SIG-M5 treated with dmso at 0.1 percent for 504 hours (cell line): ENCODE measurements around the gene MAPK13.
"Not testable (repeated sequence)": the region's sequence is repeated elsewhere in the genome, so short reads cannot be mapped to it uniquely, and the experiment has no call there.

Source experiments
- DNase-seq: peaks from one replicate; lab custom pipeline; 2025; ENCODE audit not compliant: unreplicated experiment; lab: John Stamatoyannopoulos, UW

The MAPK13 gene

DNA sequence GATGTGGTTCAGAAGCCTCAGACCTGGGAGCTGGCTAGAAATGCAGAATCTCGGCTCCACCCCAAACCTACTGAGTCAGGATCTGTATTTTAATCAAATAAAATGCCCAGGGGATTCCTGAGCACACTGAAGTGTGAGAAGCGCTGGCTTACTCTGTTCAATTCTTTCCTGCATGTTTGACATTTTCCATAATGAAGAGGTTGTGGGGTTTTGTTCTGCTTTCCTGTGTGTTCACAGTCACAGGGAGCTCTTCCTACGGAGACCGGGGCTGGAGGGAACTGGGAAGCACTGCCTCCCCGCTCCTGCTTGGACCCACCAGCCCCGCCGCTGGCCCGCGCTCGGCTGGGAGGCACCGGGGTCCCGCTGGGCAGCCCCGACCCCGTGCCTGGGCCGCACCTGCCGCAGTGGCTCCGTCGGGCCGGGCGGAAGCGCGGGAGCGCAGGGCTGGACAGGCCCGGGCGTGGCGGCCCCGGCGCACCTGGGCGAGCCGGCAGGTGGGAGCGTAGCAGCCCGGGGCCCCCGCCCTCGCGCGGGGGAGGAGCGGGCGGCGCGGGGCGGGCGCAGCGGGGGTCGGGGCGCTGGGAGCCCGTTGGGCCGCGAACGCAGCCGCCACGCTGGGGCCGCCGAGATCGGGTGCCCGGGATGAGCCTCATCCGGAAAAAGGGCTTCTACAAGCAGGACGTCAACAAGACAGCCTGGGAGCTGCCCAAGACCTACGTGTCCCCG lies at the start of gene MAPK13:
Gene MAPK13 (plus strand): TSS at position 573 of the 726 bp plus-strand sequence. CDS start 70 bp downstream, at position 643.
- DNase-seq = no peak

DNA sequence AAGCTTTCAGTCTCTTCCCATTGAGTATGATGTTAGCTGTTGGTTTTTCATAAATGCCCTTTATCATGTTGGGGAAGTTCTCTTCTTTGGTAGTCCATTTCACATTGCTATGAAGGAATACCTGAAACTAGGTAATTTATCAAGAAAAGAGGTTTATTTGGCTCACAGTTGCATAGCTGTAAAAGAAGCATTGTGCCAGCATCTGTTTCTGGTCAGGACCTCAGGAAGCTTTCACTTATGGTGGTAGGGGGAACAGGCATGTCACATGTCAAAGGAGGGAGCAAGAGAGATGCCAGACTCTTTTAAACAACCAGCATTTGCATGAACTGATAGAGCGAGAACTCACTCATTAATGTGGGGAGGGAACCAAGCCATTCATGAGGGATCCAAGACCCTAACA lies 48.0 kb upstream of the MAPK13 start:
- DNase-seq = no peak

DNA sequence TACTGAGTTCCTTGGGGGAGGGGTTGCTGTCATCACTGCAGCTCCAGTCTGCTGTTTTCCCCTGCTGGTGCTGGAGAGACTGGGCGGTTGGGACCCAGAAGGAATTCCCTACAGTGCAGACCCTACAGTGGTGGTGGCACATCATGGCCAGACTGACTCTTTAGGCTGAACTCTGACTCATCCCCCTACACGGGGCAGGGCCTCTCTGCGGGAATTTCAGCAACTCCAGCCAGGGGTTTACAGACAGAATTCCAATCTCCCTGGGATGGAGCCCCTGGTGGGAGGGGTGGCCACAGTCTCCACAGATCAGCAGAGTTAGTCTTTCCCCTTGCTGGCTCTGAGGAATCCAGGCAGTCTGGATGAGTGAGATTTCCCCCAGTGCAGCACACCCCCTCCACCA lies 46.9 kb upstream of the MAPK13 start:
- DNase-seq = no peak

DNA sequence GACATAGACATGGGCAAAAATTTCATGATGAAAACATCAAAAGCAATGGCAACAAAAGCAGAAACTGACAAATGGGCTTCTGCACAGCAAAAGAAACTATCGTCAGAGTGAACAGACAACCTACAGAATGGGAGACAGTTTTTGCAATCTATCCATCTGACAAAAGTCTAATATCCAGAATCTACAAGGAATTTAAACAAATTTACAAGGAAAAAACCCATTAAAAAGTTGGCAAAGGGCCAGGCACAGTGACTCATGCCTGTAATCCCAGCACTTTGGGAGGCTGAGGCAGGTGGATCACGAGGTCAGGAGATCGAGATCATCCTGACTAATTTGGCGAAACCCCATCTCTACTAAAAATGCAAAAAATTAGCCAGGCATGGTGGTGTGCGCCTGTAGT lies 42.1 kb upstream of the MAPK13 start:
- DNase-seq = not testable (repeated sequence)

DNA sequence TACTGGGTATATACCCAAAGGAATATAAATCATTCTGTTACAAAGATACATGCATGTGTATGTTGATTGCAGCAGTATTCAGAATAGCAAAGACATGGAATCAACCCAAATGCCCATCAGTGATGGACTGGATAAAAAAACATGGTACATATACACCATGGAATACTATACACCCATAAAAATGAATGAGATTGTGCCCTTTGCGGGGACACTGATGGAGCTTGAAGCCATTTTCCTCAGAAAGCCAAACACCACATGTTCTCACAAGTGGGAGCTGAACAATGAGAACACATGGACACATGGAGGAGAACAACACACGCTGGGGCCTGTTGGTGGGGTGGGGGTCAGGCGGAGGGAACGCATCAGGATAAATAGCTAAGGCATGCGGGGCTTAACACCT lies 41.3 kb upstream of the MAPK13 start:
- no peak for DNase-seq

DNA sequence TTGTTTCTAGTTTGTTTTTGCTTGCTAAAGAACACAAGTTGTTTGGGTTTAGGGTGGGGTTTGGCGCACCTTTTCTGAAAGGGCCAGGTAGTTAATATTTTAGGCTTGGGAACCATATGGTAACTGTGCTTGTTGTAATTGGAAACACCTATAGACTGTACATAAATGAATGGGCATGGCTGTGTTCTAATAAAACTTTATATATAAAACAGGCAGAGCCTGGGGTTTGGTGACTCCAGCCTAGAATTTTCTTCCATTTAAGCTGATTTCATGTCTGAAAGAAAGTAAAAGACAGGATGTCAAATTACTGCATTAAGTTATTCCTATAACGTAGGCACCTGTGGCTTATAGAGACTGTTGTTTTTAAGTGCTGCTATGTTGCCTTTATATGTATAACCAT lies 36.1 kb upstream of the MAPK13 start:
- no peak for DNase-seq

DNA sequence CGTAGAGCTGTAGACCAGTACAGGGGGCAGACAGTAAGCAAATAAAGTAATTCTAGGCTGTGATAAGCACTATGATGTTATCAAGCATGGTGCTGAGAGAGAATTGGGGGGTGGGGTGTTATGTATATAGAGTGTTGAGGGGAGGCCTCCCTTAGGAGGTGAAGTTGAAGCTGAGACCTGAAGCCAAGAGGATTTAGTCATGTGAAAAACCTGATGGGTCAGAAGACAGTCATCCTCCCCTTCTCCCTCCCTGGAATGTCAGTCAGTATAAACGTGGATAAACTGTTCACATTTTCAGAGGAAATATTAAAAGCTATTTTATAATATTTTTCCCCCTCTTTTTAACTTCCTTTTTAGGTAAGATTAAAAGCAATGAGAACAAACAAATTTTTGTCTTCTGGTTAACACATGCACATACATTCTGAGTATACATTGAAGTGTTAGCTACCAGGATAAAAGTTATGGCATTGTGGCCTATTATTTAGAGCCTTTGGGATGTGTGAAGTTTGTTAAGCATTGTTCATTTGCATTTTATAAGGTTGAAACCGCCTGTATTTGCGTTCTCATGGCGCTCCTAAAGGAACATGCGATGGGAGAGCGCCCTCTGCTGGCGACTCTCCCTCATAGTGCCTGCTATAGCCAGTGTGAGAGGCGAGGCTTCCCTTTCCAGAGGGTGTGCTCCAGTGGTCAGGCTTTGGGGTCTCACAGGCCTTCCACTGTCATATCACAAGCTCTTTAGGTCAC lies 35.4 kb upstream of the MAPK13 start:
- DNase-seq = peak; percentile 18

DNA sequence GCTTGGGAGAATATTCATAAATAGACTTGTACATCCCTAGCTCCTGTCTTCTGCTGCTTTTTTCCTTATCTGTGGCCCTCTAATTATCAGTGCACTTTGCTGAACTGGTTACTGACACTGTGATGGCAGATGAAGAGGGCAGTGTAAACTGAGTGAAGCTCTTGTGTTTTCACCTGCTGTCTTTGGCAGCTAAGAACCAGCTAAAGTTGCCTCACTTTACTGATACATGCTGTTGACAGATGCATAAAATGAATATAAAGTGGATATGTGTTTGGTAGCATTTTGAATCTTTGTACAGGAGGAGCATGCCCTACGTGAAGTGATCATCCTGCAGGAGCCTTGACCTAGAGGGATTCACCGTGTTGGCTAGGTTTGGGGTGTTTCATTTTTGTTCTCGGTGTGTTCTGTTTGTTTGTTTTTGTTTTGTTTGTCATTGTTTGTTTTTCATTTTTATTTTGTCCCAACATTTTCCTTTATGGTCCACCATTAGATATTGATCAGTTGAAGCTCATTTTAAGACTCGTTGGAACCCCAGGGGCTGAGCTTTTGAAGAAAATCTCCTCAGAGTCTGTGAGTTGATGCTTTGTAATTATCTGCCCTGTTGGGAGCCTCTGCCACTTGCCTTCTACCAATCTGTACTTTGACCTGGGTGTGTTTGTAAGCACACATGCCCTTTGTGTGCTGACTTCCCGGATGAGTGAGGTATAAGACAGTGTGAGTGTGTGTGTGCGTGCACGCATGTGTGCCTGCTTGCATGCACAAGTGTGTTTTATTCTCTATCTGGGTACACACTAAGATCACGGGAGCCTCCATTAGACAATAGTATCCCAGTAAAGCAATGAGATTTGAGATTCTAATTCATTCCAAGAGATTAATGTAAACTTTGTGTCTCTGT lies 34.6 kb upstream of the MAPK13 start:
- no peak for DNase-seq

DNA sequence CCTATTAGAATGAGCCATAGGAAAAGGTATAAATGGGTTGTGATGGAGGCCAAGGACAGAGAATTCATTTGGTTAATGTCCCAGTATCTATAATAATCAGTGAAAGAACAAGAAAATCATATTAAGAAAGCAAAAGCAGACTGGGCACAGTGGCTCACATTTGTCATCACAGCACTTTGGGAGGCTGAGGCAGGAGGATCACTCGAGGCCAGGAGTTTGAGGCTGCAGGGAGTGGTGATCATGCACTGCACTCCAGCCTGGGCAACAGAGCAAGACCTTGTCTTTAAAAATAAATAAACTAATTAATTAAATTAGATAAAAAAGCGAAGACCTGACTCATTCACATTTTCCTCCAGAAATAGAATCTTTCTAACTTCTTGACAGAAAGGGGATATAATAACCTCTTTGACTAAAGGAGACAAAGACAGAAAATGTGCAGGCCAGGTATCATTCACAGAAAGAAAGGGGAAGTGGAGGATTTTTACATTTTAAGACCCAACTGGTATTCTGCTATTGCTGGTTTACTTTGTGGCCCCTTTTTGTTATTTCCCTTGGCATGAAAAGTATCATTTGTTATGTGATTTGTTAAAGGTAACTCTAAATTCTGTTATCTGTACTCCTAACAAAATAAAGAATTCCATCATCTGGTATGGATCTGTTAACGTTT lies 31.9 kb upstream of the MAPK13 start:
- no peak for DNase-seq

DNA sequence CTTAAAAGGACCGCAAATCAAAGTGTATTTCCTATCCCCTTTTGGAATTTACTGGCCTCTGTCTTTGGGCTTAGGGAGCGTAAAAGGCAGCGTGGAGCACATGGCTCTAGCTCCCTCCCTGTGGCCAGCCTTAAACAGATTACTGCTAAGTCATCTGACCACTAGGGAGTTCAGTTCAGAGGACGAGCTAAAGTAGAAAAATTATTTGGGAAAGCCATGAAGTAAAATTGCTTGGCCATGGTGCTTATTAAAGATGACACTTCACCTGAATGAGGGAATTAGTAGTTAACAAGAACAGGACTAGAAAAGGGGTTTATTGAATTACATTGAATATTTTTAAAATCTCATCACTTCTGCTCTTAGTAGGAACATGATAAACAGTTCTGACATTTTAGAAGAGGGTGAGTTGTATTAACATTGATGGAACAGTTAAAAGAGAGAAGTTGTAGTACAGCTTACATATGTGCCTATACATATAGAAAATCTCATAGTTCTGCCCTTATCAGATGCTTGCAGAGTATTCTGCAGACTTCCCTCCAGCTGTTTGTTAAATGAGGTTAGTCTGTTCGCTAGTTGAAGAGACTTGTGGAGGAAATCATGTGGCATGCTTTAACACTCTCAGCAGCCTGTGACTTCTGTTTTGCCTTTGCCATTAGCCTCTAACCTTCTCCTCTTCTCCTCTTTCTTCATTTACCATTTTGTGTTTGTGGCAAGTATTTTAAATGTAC lies 31.2 kb upstream of the MAPK13 start:
- DNase-seq = no peak

DNA sequence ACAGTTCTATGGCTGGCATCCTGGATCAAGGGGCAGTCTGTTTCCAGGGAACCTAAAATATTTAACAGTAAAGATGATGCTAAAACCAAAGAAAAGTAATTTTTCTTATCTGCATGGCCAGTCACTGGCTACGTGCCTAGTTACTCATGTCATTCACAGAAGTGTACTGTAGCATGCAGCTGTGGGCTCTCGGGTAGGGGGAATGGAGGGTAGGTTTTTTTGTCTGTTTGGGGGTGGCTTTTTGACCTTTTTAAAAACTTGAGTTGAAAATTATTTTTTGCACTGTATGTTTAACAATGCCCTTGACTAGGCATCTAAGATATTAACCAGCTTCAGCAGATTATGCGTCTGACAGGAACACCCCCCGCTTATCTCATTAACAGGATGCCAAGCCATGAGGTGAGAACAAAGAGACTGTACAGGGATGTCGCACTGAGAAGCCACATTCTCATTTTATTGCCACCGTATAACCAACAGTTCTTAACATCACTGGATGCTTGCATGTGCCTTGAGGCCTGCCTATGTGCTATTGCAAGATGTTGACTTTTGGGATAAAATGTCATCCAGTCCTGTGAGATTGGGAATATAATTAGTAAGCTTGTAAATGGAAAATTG lies 30.3 kb upstream of the MAPK13 start:
- DNase-seq = no peak

DNA sequence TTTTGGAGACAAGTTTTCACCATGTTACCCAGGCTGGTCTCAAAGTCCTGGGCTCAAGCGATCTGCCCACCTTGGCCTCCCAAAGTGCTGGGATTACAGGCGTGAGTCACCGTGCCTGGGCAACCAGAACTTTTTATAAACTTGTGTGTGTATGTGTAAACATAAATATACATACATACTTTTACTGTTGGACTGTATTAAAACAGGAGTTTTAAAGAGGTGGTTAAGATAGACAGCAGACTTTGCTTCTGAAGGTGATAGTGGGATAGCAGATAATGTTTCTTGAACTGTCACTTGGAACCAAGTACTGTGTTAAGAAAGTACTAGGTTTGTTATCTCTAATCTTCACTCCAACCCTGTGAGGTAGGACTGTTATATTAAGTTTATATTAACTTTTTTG lies 28.6 kb upstream of the MAPK13 start:
- DNase-seq = no peak

DNA sequence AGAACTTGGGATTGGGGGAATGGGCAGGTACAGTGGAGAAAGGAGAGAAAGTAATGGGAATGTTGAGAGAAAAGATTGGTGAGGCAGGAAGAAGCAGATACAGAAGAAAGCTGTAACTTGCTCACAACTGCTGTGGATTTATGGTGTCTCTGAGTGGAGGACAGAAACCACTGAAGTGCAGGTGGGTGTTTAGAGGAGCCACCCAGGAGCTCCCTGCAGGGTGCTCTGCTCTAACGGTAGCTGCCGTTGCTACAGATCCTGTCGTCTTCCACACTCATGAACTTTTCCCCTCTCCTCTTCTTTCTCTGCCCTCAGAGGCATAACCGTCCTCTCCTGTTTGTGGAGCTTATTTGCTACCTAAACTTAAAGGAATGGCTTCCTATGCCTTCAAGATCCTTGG lies 27.5 kb upstream of the MAPK13 start:
- DNase-seq = no peak

DNA sequence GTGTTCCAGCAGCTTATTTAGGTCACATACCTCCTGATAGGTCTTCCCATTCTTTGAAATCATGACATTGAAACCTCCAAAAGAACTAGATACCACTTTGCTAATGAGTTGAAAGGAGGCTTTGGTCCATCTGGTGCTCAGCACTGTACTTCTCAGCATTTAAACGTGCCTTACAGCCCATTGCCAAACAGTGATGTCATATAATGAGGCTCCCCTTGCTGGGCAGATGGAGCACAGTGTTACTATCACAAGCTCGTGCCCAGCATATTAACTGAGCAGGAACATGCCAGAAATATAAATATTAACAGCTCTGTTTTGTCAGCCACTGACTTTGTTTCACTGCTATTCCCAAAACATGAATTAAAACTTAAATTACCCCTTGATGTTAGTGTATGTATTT lies 25.5 kb upstream of the MAPK13 start:
- DNase-seq = no peak

DNA sequence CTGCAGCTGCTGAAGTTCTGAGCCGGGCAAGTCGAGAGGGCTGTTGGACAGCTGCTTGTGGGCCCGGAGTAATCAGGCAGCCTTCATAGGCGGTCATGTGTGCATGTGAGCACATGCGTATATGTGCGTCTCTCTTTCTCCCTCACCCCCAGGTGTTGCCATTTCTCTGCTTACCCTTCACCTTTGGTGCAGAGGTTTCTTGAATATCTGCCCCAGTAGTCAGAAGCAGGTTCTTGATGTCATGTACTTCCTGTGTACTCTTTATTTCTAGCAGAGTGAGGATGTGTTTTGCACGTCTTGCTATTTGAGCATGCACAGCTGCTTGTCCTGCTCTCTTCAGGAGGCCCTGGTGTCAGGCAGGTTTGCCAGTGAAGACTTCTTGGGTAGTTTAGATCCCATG lies 21.2 kb upstream of the MAPK13 start:
- DNase-seq = no peak

DNA sequence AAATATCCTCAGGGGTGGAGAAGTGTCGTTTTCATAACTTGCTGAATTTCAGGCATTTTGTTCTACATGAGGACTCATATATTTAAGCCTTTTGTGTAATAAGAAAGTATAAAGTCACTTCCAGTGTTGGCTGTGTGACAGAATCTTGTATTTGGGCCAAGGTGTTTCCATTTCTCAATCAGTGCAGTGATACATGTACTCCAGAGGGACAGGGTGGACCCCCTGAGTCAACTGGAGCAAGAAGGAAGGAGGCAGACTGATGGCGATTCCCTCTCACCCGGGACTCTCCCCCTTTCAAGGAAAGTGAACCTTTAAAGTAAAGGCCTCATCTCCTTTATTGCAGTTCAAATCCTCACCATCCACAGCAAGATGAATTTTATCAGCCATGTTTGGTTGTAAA lies 20.3 kb upstream of the MAPK13 start:
- DNase-seq = no peak

DNA sequence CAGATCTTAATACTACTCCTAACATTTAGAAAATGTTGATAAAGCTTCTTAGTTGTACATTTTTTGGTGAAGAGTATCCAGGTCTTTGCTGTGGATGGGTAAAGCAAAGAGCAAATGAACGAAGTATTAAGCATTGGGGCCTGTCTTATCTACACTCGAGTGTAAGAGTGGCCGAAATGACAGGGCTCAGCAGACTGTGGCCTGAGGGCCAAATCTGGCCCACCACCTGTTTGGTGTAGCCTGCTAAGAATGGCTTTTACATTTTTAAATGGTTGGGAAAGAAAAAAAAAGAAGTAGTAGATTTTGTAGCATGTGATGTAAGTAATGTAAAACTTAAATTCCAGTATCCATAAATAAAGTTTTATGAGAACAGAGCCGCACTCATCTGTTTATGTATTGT lies 19.4 kb upstream of the MAPK13 start:
- DNase-seq = no peak

DNA sequence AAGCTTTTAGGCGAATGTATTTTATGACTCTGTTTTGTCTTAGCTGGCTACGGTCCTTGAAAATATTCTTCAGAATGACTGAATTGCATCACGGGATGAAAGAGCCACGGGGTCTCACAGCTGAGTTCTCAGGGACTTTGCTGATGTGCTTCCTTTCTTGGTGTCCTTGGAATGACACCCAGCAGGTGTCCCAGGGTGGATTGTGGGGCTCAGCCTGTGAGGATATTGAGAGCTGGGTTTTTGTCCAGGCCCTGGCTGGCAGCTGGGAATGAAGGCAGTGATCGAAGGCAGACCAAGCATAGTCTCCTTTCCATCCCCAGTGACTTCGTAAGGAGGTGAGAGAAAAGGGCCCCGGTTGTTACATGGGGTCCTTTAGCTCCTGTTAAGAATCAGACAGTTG lies 18.8 kb upstream of the MAPK13 start:
- no peak for DNase-seq

DNA sequence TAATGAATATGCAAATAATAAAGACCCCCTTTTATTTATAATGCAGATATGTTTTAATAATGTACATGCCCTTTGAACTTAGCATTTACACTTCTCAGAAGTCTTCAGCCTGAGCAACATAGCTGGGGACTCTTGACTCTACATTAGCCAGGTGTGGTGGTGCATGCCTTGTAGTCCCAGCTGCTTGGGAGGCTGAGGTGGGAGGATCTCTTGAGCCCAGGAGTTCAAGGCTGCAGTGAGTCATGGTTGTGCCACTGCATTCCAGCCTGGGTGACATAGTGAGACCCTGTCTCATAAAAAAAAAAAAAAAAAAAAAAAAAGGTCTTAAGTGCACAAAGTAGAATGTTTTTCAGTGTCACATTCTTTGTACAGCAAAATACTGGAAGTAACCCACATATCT lies 17.3 kb upstream of the MAPK13 start:
- DNase-seq = no peak

DNA sequence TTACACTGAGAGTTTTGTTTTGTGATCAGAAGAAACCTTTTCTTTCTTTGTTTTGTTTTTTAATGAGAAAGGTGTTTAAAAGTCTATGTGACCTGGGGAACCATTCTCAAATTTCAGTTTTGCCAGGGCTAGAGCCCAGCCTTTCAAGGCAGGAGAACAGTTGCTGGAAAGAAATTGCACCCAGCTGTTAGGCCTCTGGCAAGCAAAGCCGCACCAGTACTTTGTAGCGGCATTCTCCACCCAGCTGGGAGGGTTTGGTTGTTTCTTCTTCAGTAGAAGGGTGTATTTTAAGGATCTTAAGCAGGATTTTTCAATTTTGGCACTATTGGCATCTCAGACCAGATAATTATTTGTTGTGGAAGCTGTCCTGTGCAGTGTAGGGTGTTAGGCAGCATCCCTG lies 16.6 kb upstream of the MAPK13 start:
- no peak for DNase-seq
